ENCODE measurements around the gene SERPINA12.
"Not testable (repeated sequence)": the region's sequence is repeated elsewhere in the genome, so short reads cannot be mapped to it uniquely, and the experiment has no call there.

Gene SERPINA12

GRCh38 chr14:94536836-94537235 is 27.6 kb upstream of the SERPINA12 start:
- DNase-seq, result no peak

- DNase-seq, result no peak
These were observed 26.2 kb upstream of the SERPINA12 start for GRCh38 chr14:94535506-94535905.

- DNase-seq, result no peak
These were observed 23.2 kb upstream of the SERPINA12 start for GRCh38 chr14:94532447-94532846.

- no peak for DNase-seq
These were observed 21.9 kb upstream of the SERPINA12 start for GRCh38 chr14:94531187-94531586.

GRCh38 chr14:94524093-94524492 is 14.8 kb upstream of the SERPINA12 start:
- DNase-seq, result no peak

GRCh38 chr14:94523265-94523664 is 14.0 kb upstream of the SERPINA12 start:
- DNase-seq, result no peak

- no peak for DNase-seq
These were observed 13.0 kb upstream of the SERPINA12 start for GRCh38 chr14:94522115-94522724.

GRCh38 chr14:94521375-94522114 is 12.3 kb upstream of the SERPINA12 start:
- no peak for DNase-seq

- DNase-seq, result no peak
These were observed 8.5 kb upstream of the SERPINA12 start for GRCh38 chr14:94517641-94518257.

- no peak for DNase-seq
These were observed 8.0 kb upstream of the SERPINA12 start for GRCh38 chr14:94517248-94517640.

- no peak for DNase-seq
These were observed 6.6 kb upstream of the SERPINA12 start for GRCh38 chr14:94515856-94516255.

GRCh38 chr14:94515426-94515825 is 6.2 kb upstream of the SERPINA12 start:
- no peak for DNase-seq

GRCh38 chr14:94514351-94514750 is 5.1 kb upstream of the SERPINA12 start:
- DNase-seq, result no peak

GRCh38 chr14:94510481-94510880 is 1.2 kb upstream of the SERPINA12 start:
- not testable (repeated sequence) for DNase-seq

GRCh38 chr14:94505641-94506040 is 3.6 kb downstream of the SERPINA12 start:
- no peak for DNase-seq

- DNase-seq, result no peak
These were observed 4.1 kb downstream of the SERPINA12 start for GRCh38 chr14:94505206-94505605.

GRCh38 chr14:94501588-94502516 is 7.4 kb downstream of the SERPINA12 start:
- no peak for DNase-seq

GRCh38 chr14:94500264-94500663 is 9.0 kb downstream of the SERPINA12 start:
- no peak for DNase-seq

GRCh38 chr14:94499673-94500072 is 9.6 kb downstream of the SERPINA12 start:
- DNase-seq, result no peak

GRCh38 chr14:94498215-94498614 is 11.1 kb downstream of the SERPINA12 start:
- no peak for DNase-seq

GRCh38 chr14:94494085-94494484 is 15.2 kb downstream of the SERPINA12 start:
- no peak for DNase-seq

GRCh38 chr14:94491511-94491910 is 17.8 kb downstream of the SERPINA12 start:
- no peak for DNase-seq

- no peak for DNase-seq
These were observed 19.9 kb downstream of the SERPINA12 start for GRCh38 chr14:94489336-94489735.
